Keratinocyte (primary cell): Measurements from ENCODE around the gene RER1. TPM values are rescaled to one million over a fixed set of nuclear protein-coding genes. Genes with fewer than 3 reads are reported as not detected.

Experiments used
- DNase-seq: peaks from one replicate; pipeline ENCODE4 v3.0.0-alpha.2; 2011; ENCODE audit warnings: low read depth, missing footprints, low spot score
- FAIRE-seq: peaks from 2 replicates; lab custom pipeline; 2011; peaks lifted over from hg19 to GRCh38; lab: Jason Lieb, UNC
- H2AFZ ChIP-seq: 2 replicates; pipeline ENCODE4 v1.6.0; 2012; ENCODE audit warnings: low read length, control low read depth, inconsistent platforms; ENCODE audit not compliant: control insufficient read depth
- H3K27ac ChIP-seq: 2 replicates; pipeline ENCODE4 v1.5.1; 2011; ENCODE audit warnings: low read length; ENCODE audit not compliant: control insufficient read depth, insufficient read depth
- H3K27me3 ChIP-seq: 3 replicates; pipeline ENCODE4 v1.6.0; 2011; ENCODE audit warnings: low read length; ENCODE audit not compliant: control insufficient read depth, insufficient read depth; ENCODE audit errors: extremely low read depth
- H3K36me3 ChIP-seq, 2 experiments: 2 replicates in 1 of 2; 3 replicates in 1 of 2; pipeline ENCODE4 v1.5.1; 2011; ENCODE audit warnings: low read length in 2 of 2, mild to moderate bottlenecking in 1 of 2; ENCODE audit not compliant: control insufficient read depth in 2 of 2, insufficient read depth in 2 of 2; ENCODE audit errors: extremely low read depth in 1 of 2
- H3K4me1 ChIP-seq: 3 replicates; pipeline ENCODE4 v1.5.1; 2011; ENCODE audit warnings: low read length; ENCODE audit not compliant: control insufficient read depth, insufficient read depth; ENCODE audit errors: extremely low read depth
- H3K4me2 ChIP-seq: 3 replicates; pipeline ENCODE4 v1.6.0; 2011; ENCODE audit warnings: low read depth, low read length; ENCODE audit not compliant: control insufficient read depth, insufficient read depth; ENCODE audit errors: extremely low read depth
- H3K4me3 ChIP-seq, 3 experiments: fragments of 200-600 bp in 1 of 3; sonication (generic) in 1 of 3; 2 replicates in 2 of 3; 3 replicates in 1 of 3; pipeline ENCODE4 v1.5.1; 2011 to 2016; ENCODE audit warnings: low read length in 3 of 3, mild to moderate bottlenecking in 3 of 3, control low read depth in 2 of 3, inconsistent platforms in 1 of 3, low read depth in 1 of 3, mixed read lengths in 1 of 3, mixed run types in 1 of 3, moderate library complexity in 1 of 3; ENCODE audit not compliant: control insufficient read depth in 2 of 3, insufficient read depth in 2 of 3; ENCODE audit errors: extremely low read depth in 1 of 3
- H3K79me2 ChIP-seq: 2 replicates; pipeline ENCODE4 v1.6.0; 2012; ENCODE audit warnings: low read length; ENCODE audit not compliant: control insufficient read depth, insufficient read depth
- H3K9ac ChIP-seq: 3 replicates; pipeline ENCODE4 v1.6.0; 2011; ENCODE audit warnings: low read length; ENCODE audit not compliant: control insufficient read depth, insufficient read depth; ENCODE audit errors: extremely low read depth
- H3K9me1 ChIP-seq: 3 replicates; pipeline ENCODE4 v1.6.0; 2011; ENCODE audit warnings: low read length; ENCODE audit not compliant: control insufficient read depth, insufficient read depth; ENCODE audit errors: extremely low read depth
- H3K9me3 ChIP-seq: 2 replicates; pipeline ENCODE4 v1.5.1; 2012; ENCODE audit warnings: low read depth, low read length; ENCODE audit not compliant: control insufficient read depth
- H4K20me1 ChIP-seq: 3 replicates; pipeline ENCODE4 v1.6.0; 2011; ENCODE audit warnings: low read length; ENCODE audit not compliant: control insufficient read depth, insufficient read depth; ENCODE audit errors: extremely low read depth
- EZH2 ChIP-seq: IDR thresholded peaks from one replicate; pipeline ENCODE4 v1.6.1; 2012; ENCODE audit warnings: inconsistent platforms, mild to moderate bottlenecking, low read length, moderate library complexity
- dilution Hi-C: fragments of 300-500 bp; cut with MboI; formaldehyde crosslinking; loops from one replicate; pipeline ENCODE4 v1.7.0; 2020; ENCODE audit warnings: low sequenced_read_pairs; ENCODE audit not compliant: extremely low pct_ligation_motif_present
- polyA plus RNA-seq, 5 experiments: library from polyadenylated mRNA; depleted of rRNA in 3 of 5; stranded (reverse) in 3 of 5; stranded (forward) in 1 of 5; unstranded in 1 of 5; fragments of >200 nt; gene quantifications; 1 replicate in 1 of 5; 2 replicates in 3 of 5; 3 replicates in 1 of 5; pipeline versions ENCODE4 v1.2.1 to v1.2.3, GENCODE V29; 2011 to 2012; ENCODE audit warnings: missing spikeins in 2 of 5, low read depth in 1 of 5, low replicate concordance in 1 of 5
- TF ChIP-seq, protein P1 (sequence below), 3 experiments: IDR thresholded peaks in 1 of 3; conservative IDR thresholded peaks in 1 of 3; optimal IDR thresholded peaks in 1 of 3; 2 replicates in 2 of 3; 3 replicates in 1 of 3; pipeline versions ENCODE3 to v1.5.1; 2011; ENCODE audit warnings: low read length in 3 of 3, mild to moderate bottlenecking in 3 of 3, moderate library complexity in 2 of 3, control low read depth in 1 of 3, inconsistent platforms in 1 of 3; ENCODE audit not compliant: insufficient read depth in 2 of 3; ENCODE audit errors: extremely low read depth in 1 of 3

Gene RER1
- polyA plus RNA-seq, 1 donor (not counting 4 experiments of a cell fraction or from before 2014, with no cell fraction given), result 297 TPM

DNA sequence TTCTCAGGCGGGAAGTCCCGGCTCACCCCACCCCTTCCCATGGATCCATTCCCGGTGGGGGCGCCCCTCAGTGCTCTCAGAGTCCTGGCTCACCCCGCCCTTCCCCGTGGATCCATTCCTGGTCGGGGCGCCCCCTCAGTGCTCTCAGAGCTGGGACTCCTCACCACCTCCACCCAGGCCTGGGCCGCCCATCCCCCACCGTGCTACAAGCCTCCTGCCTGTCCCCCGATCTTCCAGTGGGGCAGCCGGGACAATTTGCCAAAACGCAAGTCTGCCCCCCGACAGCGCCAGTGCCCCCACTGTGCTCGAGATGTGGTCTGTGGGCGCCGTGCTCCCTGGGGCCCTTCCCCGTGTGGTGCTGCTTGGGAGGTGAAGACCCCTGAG is 61.3 kb downstream of the RER1 start:
- no peaks in the 10 kb centered on the region for H3K27me3 ChIP-seq
- H3K9me3 ChIP-seq, result no peaks in the 10 kb centered on the region
- peak overlapping the region; percentile 60 for H3K27ac ChIP-seq
- H4K20me1 ChIP-seq, result peaks cover 13% of the 10 kb centered on the region
- DNase-seq (no peak), FAIRE-seq (no peak)
- peaks cover 85% of the 10 kb centered on the region for H3K79me2 ChIP-seq
- dilution Hi-C loops, result no loop called here
- H2AFZ ChIP-seq, result no peak overlapping the region
- TF ChIP-seq, protein P1, sequence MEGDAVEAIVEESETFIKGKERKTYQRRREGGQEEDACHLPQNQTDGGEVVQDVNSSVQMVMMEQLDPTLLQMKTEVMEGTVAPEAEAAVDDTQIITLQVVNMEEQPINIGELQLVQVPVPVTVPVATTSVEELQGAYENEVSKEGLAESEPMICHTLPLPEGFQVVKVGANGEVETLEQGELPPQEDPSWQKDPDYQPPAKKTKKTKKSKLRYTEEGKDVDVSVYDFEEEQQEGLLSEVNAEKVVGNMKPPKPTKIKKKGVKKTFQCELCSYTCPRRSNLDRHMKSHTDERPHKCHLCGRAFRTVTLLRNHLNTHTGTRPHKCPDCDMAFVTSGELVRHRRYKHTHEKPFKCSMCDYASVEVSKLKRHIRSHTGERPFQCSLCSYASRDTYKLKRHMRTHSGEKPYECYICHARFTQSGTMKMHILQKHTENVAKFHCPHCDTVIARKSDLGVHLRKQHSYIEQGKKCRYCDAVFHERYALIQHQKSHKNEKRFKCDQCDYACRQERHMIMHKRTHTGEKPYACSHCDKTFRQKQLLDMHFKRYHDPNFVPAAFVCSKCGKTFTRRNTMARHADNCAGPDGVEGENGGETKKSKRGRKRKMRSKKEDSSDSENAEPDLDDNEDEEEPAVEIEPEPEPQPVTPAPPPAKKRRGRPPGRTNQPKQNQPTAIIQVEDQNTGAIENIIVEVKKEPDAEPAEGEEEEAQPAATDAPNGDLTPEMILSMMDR (optimal IDR thresholded peaks at IDR 0.05 in 1 of 3, IDR thresholded peaks at IDR 0.05 in 1 of 3, conservative IDR thresholded peaks at IDR 0.05 in 1 of 3; ENCODE audit: extremely low read depth in 1 of 3, insufficient read depth in 2 of 3, low read length in 3 of 3), result no peak
- no peak for TF ChIP-seq EZH2
- peaks cover 3 to 13% of the 10 kb centered on the region in 2 experiments for H3K36me3 ChIP-seq
- peaks cover 3% of the 10 kb centered on the region for H3K9me1 ChIP-seq
- peaks cover 58% of the 10 kb centered on the region for H3K4me1 ChIP-seq
- H3K4me2 ChIP-seq, result peak overlapping the region; percentile 37
- H3K4me3 ChIP-seq, result peak overlapping the region in 1 of 3 experiments; percentile 18
- peak overlapping the region; percentile 54 for H3K9ac ChIP-seq

DNA sequence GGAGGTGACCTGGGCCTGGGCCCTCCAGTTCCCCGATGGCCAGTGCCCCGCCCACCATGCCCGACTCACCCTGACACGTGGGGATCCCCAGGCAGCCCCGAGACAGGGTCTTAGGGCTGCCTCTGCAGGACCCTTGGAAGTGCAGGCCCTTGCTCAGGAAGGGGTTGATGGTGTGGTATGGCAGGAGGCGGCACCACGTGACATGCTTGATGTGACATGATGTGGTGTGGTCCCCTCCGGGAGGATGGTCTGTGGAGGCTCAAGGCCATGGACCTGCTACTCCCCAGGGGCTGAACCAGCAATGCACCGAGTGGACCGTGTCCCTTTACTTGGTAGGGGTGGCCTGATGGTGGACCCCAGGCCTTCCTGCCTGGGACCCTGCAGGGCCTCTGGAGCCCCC is 62.6 kb downstream of the RER1 start:
- Histone ChIP-seq H3K9ac (no peak overlapping the region), H3K4me2 (no peak overlapping the region), H3K79me2 (peaks cover 90% of the 10 kb centered on the region), H3K9me3 (no peaks in the 10 kb centered on the region), H4K20me1 (peaks cover 13% of the 10 kb centered on the region), H3K9me1 (peaks cover 3% of the 10 kb centered on the region), H3K27ac (no peak overlapping the region), H3K36me3 (peaks cover 3 to 11% of the 10 kb centered on the region in 2 experiments), H3K4me1 (peaks cover 57% of the 10 kb centered on the region), H3K27me3 (no peaks in the 10 kb centered on the region), H3K4me3 (no peak overlapping the region), H2AFZ (no peak overlapping the region)
- FAIRE-seq (no peak), DNase-seq (no peak)
- TF ChIP-seq EZH2, result no peak
- TF ChIP-seq, protein P1 (optimal IDR thresholded peaks at IDR 0.05 in 1 of 3, IDR thresholded peaks at IDR 0.05 in 1 of 3, conservative IDR thresholded peaks at IDR 0.05 in 1 of 3; ENCODE audit: extremely low read depth in 1 of 3, insufficient read depth in 2 of 3, low read length in 3 of 3), result no peak
- dilution Hi-C loops, result no loop called here

Other genes with a start within 250 kb of the RER1 start
- gene FAAP20, start 197.1 kb upstream of the RER1 start, polyA plus RNA-seq, result 7.3 to 13.7 TPM (median 8.9 TPM) in 3 replicates
- gene SKI, start 163.5 kb upstream of the RER1 start, polyA plus RNA-seq, result 3.8 to 10.1 TPM (median 4.8 TPM) in 3 replicates
- gene MORN1, start 287 bp upstream of the RER1 start, polyA plus RNA-seq, result 2.1 to 3.9 TPM (median 3.7 TPM) in 3 replicates
- gene PEX10, start 20.7 kb downstream of the RER1 start, polyA plus RNA-seq, result 13.8 to 17.6 TPM (median 17.0 TPM) in 3 replicates
- gene PLCH2, start 84.4 kb downstream of the RER1 start, polyA plus RNA-seq, result 57.4 to 74.0 TPM (median 66.3 TPM) in 3 replicates
- gene PANK4, start 134.8 kb downstream of the RER1 start, polyA plus RNA-seq, result 14.5 to 15.7 TPM (median 14.8 TPM) in 3 replicates
- gene HES5, start 138.4 kb downstream of the RER1 start, polyA plus RNA-seq, result 0.33 to 0.44 TPM (median 0.37 TPM) in 3 replicates
- gene TNFRSF14, start 164.5 kb downstream of the RER1 start, polyA plus RNA-seq, result 5.2 to 10.9 TPM (median 7.5 TPM) in 3 replicates
- 11.4 to 18.6 TPM (median 16.8 TPM) in 3 replicates for gene PRXL2B, start 194.9 kb downstream of the RER1 start, polyA plus RNA-seq
- gene MMEL1, start 241.2 kb downstream of the RER1 start, polyA plus RNA-seq, result 0.15 to 0.17 TPM in 2 of 3 replicates, not detected in the other